ENCODE measurements around the gene GP2.

DNA sequence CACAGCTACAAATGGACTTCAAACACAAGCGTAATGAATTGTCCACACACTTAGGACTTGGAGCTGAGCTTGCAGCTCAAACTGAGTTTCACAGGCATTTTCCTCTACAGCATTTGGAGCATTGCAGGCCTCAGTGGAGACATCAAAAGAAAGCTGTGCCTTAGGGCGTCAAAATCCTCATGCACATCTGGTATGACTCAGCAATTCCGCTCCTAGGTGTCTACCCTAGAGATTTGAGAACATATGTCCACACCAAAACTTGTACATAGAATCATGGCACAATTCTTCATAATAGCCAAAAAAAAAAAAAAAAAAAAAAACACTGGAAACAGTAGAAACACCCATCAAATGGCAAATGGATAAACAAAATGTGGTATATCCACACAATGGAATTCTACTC is 47.1 kb downstream of the GP2 start:
- TF ChIP-seq, protein P1, sequence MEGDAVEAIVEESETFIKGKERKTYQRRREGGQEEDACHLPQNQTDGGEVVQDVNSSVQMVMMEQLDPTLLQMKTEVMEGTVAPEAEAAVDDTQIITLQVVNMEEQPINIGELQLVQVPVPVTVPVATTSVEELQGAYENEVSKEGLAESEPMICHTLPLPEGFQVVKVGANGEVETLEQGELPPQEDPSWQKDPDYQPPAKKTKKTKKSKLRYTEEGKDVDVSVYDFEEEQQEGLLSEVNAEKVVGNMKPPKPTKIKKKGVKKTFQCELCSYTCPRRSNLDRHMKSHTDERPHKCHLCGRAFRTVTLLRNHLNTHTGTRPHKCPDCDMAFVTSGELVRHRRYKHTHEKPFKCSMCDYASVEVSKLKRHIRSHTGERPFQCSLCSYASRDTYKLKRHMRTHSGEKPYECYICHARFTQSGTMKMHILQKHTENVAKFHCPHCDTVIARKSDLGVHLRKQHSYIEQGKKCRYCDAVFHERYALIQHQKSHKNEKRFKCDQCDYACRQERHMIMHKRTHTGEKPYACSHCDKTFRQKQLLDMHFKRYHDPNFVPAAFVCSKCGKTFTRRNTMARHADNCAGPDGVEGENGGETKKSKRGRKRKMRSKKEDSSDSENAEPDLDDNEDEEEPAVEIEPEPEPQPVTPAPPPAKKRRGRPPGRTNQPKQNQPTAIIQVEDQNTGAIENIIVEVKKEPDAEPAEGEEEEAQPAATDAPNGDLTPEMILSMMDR (IDR thresholded peaks at IDR 0.05 in 4 of 5, conservative IDR thresholded peaks at IDR 0.05 in 1 of 5) = no peak
- no peak for TF ChIP-seq POLR2A (IDR thresholded peaks at IDR 0.05)

All from gastrocnemius medialis (tissue), 4 donors.